ENCODE results near the gene ITPR2. TPM values are rescaled to one million over a fixed set of nuclear protein-coding genes. Genes with fewer than 3 reads are reported as not detected.

Gene ITPR2
- total and polyA plus RNA-seq, 2 of the 13 experiments (the other 11 are each of a cell fraction or from before 2014, with no cell fraction given) = 31.9 to 81.9 TPM

GRCh38 chr12:26828280-26829073, 4.5 kb downstream of the ITPR2 start:
- CTCF ChIA-PET (ENCODE audit: low intra/inter-chr PET ratio, low total read pairs) = no interaction called here
- peaks cover 0 to 27% of the 10 kb centered on the region in 2 experiments; a peak in 3 of 5 replicates for H3K36me3 ChIP-seq (replicated peaks in 1 of 2; ENCODE audit: control insufficient read depth in 1 of 2, insufficient read depth in 2 of 2, low read length in 2 of 2)
- FAIRE-seq (no peak), DNase-seq (ENCODE audit: low spot score) (no peak), ATAC-seq (no peak)
- TF ChIP-seq ZFP36 (IDR thresholded peaks at IDR 0.05; ENCODE audit: borderline replicate concordance, low read depth, low read length, partially characterized antibody) (no peak), RBFOX2 (IDR thresholded peaks at IDR 0.05; ENCODE audit: low read depth, low read length) (peak; percentile 41; the same call in 1 of the 2 replicates)
- H3K4me2 ChIP-seq (ENCODE audit: low read depth, low read length) = peak overlapping the region; percentile 94
- 54% methylated on average over 7 of the region's 7 CpGs for WGBS (ENCODE audit: low lambda C conversion rate)
- peak overlapping the region; percentile 36 to 60 (median 56) for H3K4me3 ChIP-seq (replicated peaks in 1 of 3; ENCODE audit: insufficient read depth in 1 of 3, low read depth in 2 of 3, low read length in 3 of 3)
- intact Hi-C loops (cut with micrococcal nuclease; ENCODE audit: unreplicated experiment) (loop anchor here (1.0 kb wide), 1 partner anchor 7 kb away; no protein-coding TSS in a partner anchor), in situ Hi-C loops (cut with HindIII; ENCODE audit: extremely low pct_ligation_motif_present, low pct_unique_long_range_greater_than_20kb) (no loop called here)
- H3K9me3 ChIP-seq (ENCODE audit: low read length) = no peaks in the 10 kb centered on the region
- H3K4me1 ChIP-seq (ENCODE audit: insufficient read depth, low read length) = peaks cover 64% of the 10 kb centered on the region
- no peak overlapping the region for H2AFZ ChIP-seq (ENCODE audit: low read length)
- H3K9ac ChIP-seq (ENCODE audit: insufficient read depth, low read depth, low read length) = peak overlapping the region; percentile 48; the same call in 1 of the 2 replicates
- no peaks in the 10 kb centered on the region; a peak in 1 of 5 replicates for H3K27me3 ChIP-seq (ENCODE audit: control insufficient read depth in 1 of 2, insufficient read depth in 2 of 2, low read length in 2 of 2)
- H3K27ac ChIP-seq (ENCODE audit: extremely low read length, insufficient read depth, low read length) = peak overlapping the region; percentile 15
- POLR2A ChIA-PET = no interaction called here
- no TSS peak for BruUV-seq (replicated peaks)
- H3K79me2 ChIP-seq (ENCODE audit: insufficient read depth, low read length) = peaks cover 93% of the 10 kb centered on the region
- peaks cover 82% of the 10 kb centered on the region for H4K20me1 ChIP-seq (ENCODE audit: insufficient read depth, low read length)

- TF ChIP-seq RBFOX2 (IDR thresholded peaks at IDR 0.05; ENCODE audit: low read depth, low read length) = peak; percentile 48; the same call in 1 of the 2 replicates
- TF ChIP-seq POLR2AphosphoS5 (IDR thresholded peaks at IDR 0.05; ENCODE audit: low read depth, low read length) = no peak
- Histone ChIP-seq H3K9me3 (ENCODE audit: low read length) (no peaks in the 10 kb centered on the region), H3K9ac (ENCODE audit: insufficient read depth, low read depth, low read length) (no peak overlapping the region), H3K4me3 (replicated peaks in 1 of 3; ENCODE audit: insufficient read depth in 1 of 3, low read depth in 2 of 3, low read length in 3 of 3) (no peak overlapping the region), H3K27ac (ENCODE audit: extremely low read length, insufficient read depth, low read length) (no peak overlapping the region), H3K36me3 (replicated peaks in 1 of 2; ENCODE audit: control insufficient read depth in 1 of 2, insufficient read depth in 2 of 2, low read length in 2 of 2) (peaks cover 0 to 37% of the 10 kb centered on the region in 2 experiments; a peak in 3 of 5 replicates), H4K20me1 (ENCODE audit: insufficient read depth, low read length) (peaks cover 92% of the 10 kb centered on the region), H3K27me3 (ENCODE audit: control insufficient read depth in 1 of 2, insufficient read depth in 2 of 2, low read length in 2 of 2) (no peaks in the 10 kb centered on the region; a peak in 1 of 5 replicates), H3K79me2 (ENCODE audit: insufficient read depth, low read length) (peaks cover 99% of the 10 kb centered on the region), H3K4me2 (ENCODE audit: low read depth, low read length) (peak overlapping the region; percentile 94), H2AFZ (ENCODE audit: low read length) (no peak overlapping the region), H3K4me1 (ENCODE audit: insufficient read depth, low read length) (peaks cover 85% of the 10 kb centered on the region)
- DNase-seq (ENCODE audit: low spot score) (no peak), FAIRE-seq (no peak), ATAC-seq (no peak)
- intact Hi-C loops (cut with micrococcal nuclease; ENCODE audit: unreplicated experiment) = no loop called here
- ChIA-PET CTCF (ENCODE audit: low intra/inter-chr PET ratio, low total read pairs) (no interaction called here), POLR2A (no interaction called here)
- in situ Hi-C loops (cut with HindIII; ENCODE audit: extremely low pct_ligation_motif_present, low pct_unique_long_range_greater_than_20kb) = no loop called here
- 97% methylated on average over 5 of the region's 5 CpGs for WGBS (ENCODE audit: low lambda C conversion rate)
- BruUV-seq (replicated peaks) = no TSS peak
Observed at GRCh38 chr12:26826437-26826836, 6.6 kb downstream of the ITPR2 start.
